ENCODE data around the gene NOSTRIN. TPM values are rescaled to one million over a fixed set of nuclear protein-coding genes. Genes with fewer than 3 reads are reported as not detected.

Gene NOSTRIN, protein sequence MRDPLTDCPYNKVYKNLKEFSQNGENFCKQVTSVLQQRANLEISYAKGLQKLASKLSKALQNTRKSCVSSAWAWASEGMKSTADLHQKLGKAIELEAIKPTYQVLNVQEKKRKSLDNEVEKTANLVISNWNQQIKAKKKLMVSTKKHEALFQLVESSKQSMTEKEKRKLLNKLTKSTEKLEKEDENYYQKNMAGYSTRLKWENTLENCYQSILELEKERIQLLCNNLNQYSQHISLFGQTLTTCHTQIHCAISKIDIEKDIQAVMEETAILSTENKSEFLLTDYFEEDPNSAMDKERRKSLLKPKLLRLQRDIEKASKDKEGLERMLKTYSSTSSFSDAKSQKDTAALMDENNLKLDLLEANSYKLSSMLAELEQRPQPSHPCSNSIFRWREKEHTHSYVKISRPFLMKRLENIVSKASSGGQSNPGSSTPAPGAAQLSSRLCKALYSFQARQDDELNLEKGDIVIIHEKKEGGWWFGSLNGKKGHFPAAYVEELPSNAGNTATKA
- total RNA-seq: under 1 TPM in 4 of 5 donors, not detected in 1; 0.13 to 0.82 (median 0.45) TPM
- 0.66 TPM for total RNA-seq (2013)
- 0 to 0.37 (median 0.06) reads per million in 29 experiments for total RNA-seq

DNA sequence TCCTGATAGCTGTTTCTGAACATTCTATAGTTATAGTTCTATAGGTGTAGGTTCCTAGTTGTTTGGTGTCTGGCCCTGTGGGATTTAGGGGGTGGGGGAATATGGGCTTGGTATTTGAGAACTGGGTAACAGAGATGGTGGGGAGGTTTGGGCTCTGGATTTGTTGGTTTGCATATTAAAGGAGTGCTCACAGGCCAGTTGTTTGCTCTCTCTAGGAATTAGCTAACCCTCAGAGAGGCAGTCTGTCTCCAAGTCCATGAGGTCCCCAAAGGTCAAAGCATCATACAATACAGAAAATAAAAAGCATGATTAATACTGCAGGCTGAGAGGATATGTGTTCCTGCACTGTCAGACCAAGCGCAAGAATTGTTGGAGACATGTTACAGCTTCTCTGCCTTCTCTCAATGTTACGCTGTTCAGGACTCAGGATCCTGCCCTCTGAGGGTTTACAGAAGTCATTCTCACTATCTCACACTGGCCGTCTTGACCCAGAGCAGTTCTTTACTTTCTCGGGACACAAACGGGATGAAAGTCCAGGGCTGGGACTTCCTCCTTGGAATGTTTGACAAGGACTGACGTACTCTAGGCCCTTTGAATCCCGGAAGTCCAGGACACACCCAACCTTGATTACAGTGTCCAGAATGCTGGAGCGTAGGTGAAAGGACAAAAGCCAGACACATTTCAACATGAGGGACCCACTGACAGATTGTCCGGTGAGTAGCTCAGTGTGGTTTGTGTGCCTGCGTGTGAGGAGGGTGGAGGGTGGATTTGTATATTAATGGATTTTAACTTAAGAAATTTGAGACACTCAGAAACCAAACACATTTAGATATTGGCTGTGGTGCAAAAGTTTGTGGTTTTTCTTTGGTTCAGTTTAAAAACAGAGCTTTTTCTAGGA, at the start of gene NOSTRIN:
Gene NOSTRIN (plus strand): TSS at position 677 of the 898 bp plus-strand sequence. CDS start 10 bp downstream, at position 687.
- H3K27ac ChIP-seq (ENCODE audit: low read length): no peak within 1 kb of the TSS
- no peak for ATAC-seq (replicated peaks in 1 of 4)
- H3K4me1 ChIP-seq (ENCODE audit: control insufficient read depth in 1 of 2, extremely low read depth in 1 of 2, insufficient read depth in 2 of 2, low read length in 2 of 2): peaks cover 0 to 2% of the 10 kb centered on the region in 2 experiments
- POLR2A ChIA-PET: no interaction called here
- 90% methylated on average over 5 of the region's 10 CpGs for WGBS (ENCODE audit: insufficient coverage)
- CTCF ChIA-PET: interaction anchor here (0.5 to 0.8 kb wide), 2 partner anchors 42 to 444 kb away, joined by 3 read pairs; no protein-coding TSS in a partner anchor
- peaks cover 0 to 6% (median 5%) of the 10 kb centered on the region in 3 donors for H3K4me1 Mint-ChIP-seq
- no peaks in the 10 kb centered on the region for H3K9me3 Mint-ChIP-seq
- no peaks in the 10 kb centered on the region for H3K36me3 ChIP-seq (ENCODE audit: control insufficient read depth in 2 of 2, extremely low read depth in 1 of 2, insufficient read depth in 1 of 2, low read length in 1 of 2)
- H3K27ac Mint-ChIP-seq: no peak within 1 kb of the TSS
- no peak within 1 kb of the TSS for H3K4me3 Mint-ChIP-seq
- H3K9me3 ChIP-seq: no peaks in the 10 kb centered on the region
- H3K27me3 ChIP-seq (replicated peaks in 1 of 2; ENCODE audit: control insufficient read depth in 2 of 2, extremely low read depth in 1 of 2, insufficient read depth in 2 of 2, low read length in 1 of 2): no peaks in the 10 kb centered on the region
- DNase-seq: no peak
- peaks cover 0 to 2% of the 10 kb centered on the region in 2 donors for H3K27me3 Mint-ChIP-seq
- H3K36me3 Mint-ChIP-seq: no peaks in the 10 kb centered on the region
- H3K4me3 ChIP-seq (ENCODE audit: control insufficient read depth in 1 of 2, extremely low read depth in 1 of 2, low read length in 1 of 2): no peak within 1 kb of the TSS

DNA sequence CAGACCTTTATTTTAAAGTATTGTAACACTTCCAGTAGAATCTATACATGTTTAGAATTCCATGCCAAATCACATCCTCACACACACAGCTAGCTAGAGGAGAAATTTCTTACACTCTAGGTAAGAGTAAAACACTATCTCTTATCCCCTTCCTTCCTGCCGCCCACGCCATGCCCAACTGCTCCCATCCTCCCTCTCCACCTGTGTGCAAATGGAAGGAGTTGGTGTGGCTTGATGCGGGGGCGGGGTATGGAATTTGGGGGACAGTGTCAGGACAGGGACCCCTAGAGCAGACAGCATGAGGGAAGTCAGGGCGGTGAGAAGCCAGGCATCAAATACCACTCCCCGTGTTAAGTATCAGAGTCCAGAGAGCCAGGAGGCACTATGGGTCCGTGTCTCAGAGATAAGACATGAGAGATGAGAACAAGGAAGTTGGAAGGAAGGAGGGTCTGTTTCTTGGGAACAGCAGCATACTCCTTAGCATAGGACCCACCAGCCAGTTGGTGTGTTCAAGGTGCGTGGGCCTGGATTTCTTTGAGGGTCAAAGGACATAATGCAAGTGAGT, 48.6 kb upstream of the NOSTRIN start:
- Mint-ChIP-seq H3K9me3 (no peaks in the 10 kb centered on the region), H3K36me3 (peaks cover 4% of the 10 kb centered on the region), H3K4me1 (peaks cover 93 to 99% (median 98%) of the 10 kb centered on the region in 3 donors), H3K27me3 (no peaks in the 10 kb centered on the region), H3K4me3 (no peak overlapping the region), H3K27ac (peak overlapping the region; percentile 65 to 74)
- 100% methylated on average over 4 of the region's 8 CpGs for WGBS (ENCODE audit: insufficient coverage)
- DNase-seq: no peak
- ATAC-seq (replicated peaks in 1 of 4): no peak
- ChIA-PET POLR2A (no interaction called here), CTCF (interaction anchor here in 1 of 2 donors (0.6 kb wide), 1 partner anchor 635 kb away, joined by 4 read pairs; no protein-coding TSS in a partner anchor)
- Histone ChIP-seq H3K27ac (ENCODE audit: low read length) (no peak overlapping the region), H3K27me3 (replicated peaks in 1 of 2; ENCODE audit: control insufficient read depth in 2 of 2, extremely low read depth in 1 of 2, insufficient read depth in 2 of 2, low read length in 1 of 2) (no peaks in the 10 kb centered on the region), H3K4me3 (ENCODE audit: control insufficient read depth in 1 of 2, extremely low read depth in 1 of 2, low read length in 1 of 2) (no peak overlapping the region), H3K9me3 (no peaks in the 10 kb centered on the region), H3K36me3 (ENCODE audit: control insufficient read depth in 2 of 2, extremely low read depth in 1 of 2, insufficient read depth in 1 of 2, low read length in 1 of 2) (peaks cover 0 to 4% of the 10 kb centered on the region in 2 donors), H3K4me1 (ENCODE audit: control insufficient read depth in 1 of 2, extremely low read depth in 1 of 2, insufficient read depth in 2 of 2, low read length in 2 of 2) (peaks cover 55 to 86% of the 10 kb centered on the region in 2 experiments)

DNA sequence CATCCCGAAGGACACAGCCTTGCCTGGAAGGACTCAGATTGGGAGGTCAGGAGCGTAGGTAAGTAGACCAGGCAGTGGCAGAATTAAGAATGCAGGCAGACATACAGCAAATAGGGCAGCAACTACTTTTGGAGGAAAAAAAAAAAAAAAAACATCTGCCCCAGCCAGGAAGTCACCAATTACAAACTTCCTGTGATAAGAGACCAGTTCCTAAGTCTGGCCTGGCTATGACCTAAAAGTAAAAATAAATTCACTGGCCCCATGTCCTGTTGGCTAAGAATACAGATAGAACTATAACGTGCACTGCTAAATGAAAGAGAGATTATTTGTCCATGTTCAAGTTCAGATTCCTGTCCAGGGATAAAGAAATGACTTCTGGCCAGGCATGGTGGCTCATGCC, 45.2 kb upstream of the NOSTRIN start:
- H3K9me3 Mint-ChIP-seq: no peaks in the 10 kb centered on the region
- Histone ChIP-seq H3K27me3 (replicated peaks in 1 of 2; ENCODE audit: control insufficient read depth in 2 of 2, extremely low read depth in 1 of 2, insufficient read depth in 2 of 2, low read length in 1 of 2) (no peaks in the 10 kb centered on the region), H3K27ac (ENCODE audit: low read length) (no peak overlapping the region), H3K4me3 (ENCODE audit: control insufficient read depth in 1 of 2, extremely low read depth in 1 of 2, low read length in 1 of 2) (no peak overlapping the region), H3K9me3 (no peaks in the 10 kb centered on the region), H3K4me1 (ENCODE audit: control insufficient read depth in 1 of 2, extremely low read depth in 1 of 2, insufficient read depth in 2 of 2, low read length in 2 of 2) (peaks cover 32 to 58% of the 10 kb centered on the region in 2 experiments), H3K36me3 (ENCODE audit: control insufficient read depth in 2 of 2, extremely low read depth in 1 of 2, insufficient read depth in 1 of 2, low read length in 1 of 2) (peaks cover 0 to 4% of the 10 kb centered on the region in 2 donors)
- DNase-seq (no peak), ATAC-seq (replicated peaks in 1 of 4) (no peak)
- peaks cover 65 to 70% (median 70%) of the 10 kb centered on the region in 3 donors for H3K4me1 Mint-ChIP-seq
- peaks cover 4% of the 10 kb centered on the region for H3K36me3 Mint-ChIP-seq
- H3K27ac Mint-ChIP-seq: peak overlapping the region; percentile 79 to 80
- H3K27me3 Mint-ChIP-seq: no peaks in the 10 kb centered on the region
- ChIA-PET POLR2A (no interaction called here), CTCF (interaction anchor here in 1 of 2 donors (0.5 to 1.6 kb wide), 2 partner anchors 165 to 411 kb away, joined by 4 to 6 read pairs; no protein-coding TSS in a partner anchor)
- WGBS (ENCODE audit: insufficient coverage): 63% methylated on average over 1 of the region's 3 CpGs
- H3K4me3 Mint-ChIP-seq: peak overlapping the region in 1 of 3 donors; percentile 22

DNA sequence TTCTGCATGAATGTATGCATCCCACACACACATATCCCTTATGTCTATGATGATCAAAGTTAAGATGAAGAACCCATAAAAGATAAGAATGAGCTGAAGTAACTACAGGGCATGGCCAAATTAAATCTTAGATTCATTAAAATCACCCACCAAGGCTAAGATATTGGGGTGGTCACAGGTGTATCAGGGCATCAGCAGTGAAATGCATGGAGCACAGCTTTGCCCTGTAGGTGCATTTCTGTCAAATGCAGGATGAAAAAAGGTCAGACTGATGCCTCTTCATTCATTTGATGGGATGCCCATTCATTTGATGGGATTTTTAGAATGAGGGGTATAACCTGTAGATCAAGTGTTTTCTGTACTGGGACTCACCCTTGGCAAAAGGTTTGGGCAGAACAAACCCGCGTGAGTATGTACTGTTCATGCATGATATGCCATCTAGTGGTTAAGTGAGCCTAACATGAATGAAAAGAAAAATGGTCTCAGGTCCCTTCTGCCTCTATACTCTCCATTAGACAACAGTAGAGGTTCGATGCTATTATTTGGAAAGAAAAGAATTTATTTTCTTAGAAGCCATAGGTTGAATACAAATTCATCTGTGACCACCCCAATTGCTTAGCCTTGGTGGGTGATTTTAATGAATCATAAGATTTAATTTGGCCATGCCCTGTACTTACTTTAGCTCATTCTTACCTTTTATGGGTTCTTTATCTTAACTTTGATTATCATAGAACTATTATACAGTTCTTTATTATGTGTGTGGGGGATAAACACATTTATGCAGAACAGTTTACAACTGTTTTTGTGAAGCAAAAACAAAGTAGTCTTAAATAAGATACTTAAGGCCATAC, 43.2 kb upstream of the NOSTRIN start:
- no peaks in the 10 kb centered on the region for H3K9me3 Mint-ChIP-seq
- H3K4me3 Mint-ChIP-seq: no peak overlapping the region
- DNase-seq (peak in 15 of 35 experiments; percentile 4 to 69 (median 11)), ATAC-seq (replicated peaks in 1 of 4) (peak in 3 of 4 experiments; percentile 67 to 78 (median 74))
- no CpG with 5 or more reads among the region's 3 CpGs for WGBS (ENCODE audit: insufficient coverage)
- ChIA-PET POLR2A (no interaction called here), CTCF (interaction anchor here (0.6 to 2.5 kb wide), 6 partner anchors 25 to 414 kb away, joined by 3 to 29 read pairs (median 4); no protein-coding TSS in a partner anchor)
- H3K27ac Mint-ChIP-seq: no peak overlapping the region
- H3K27me3 Mint-ChIP-seq: no peaks in the 10 kb centered on the region
- peaks cover 24 to 38% of the 10 kb centered on the region in 2 experiments for H3K4me1 ChIP-seq (ENCODE audit: control insufficient read depth in 1 of 2, extremely low read depth in 1 of 2, insufficient read depth in 2 of 2, low read length in 2 of 2)
- H3K4me3 ChIP-seq (ENCODE audit: control insufficient read depth in 1 of 2, extremely low read depth in 1 of 2, low read length in 1 of 2): no peak overlapping the region
- H3K27ac ChIP-seq (ENCODE audit: low read length): no peak overlapping the region
- H3K36me3 ChIP-seq (ENCODE audit: control insufficient read depth in 2 of 2, extremely low read depth in 1 of 2, insufficient read depth in 1 of 2, low read length in 1 of 2): peaks cover 0 to 4% of the 10 kb centered on the region in 2 donors
- H3K27me3 ChIP-seq (replicated peaks in 1 of 2; ENCODE audit: control insufficient read depth in 2 of 2, extremely low read depth in 1 of 2, insufficient read depth in 2 of 2, low read length in 1 of 2): no peaks in the 10 kb centered on the region
- H3K4me1 Mint-ChIP-seq: peaks cover 48 to 51% (median 50%) of the 10 kb centered on the region in 3 donors
- H3K9me3 ChIP-seq: no peaks in the 10 kb centered on the region
- no peaks in the 10 kb centered on the region for H3K36me3 Mint-ChIP-seq

DNA sequence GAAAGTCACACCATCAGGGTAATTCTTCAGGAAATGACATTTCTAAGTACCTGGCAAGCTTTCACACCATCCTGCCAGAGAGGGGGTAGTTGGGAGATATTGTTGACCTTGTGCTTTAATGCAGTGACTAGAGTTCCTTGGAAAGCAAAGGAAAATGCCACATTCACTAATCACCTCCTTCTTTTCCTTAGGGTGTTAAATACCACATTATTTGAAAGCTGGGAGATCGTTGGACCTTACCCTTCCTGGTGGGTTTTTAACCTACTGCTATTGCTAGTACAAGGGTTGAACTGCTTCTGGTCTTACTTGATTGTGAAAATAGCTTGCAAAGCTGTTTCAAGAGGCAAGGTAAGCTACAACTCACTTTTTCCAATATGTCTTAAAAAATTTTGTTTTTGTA, 37.0 kb upstream of the NOSTRIN start:
- DNase-seq (no peak), ATAC-seq (replicated peaks in 1 of 4) (no peak)
- Mint-ChIP-seq H3K9me3 (no peaks in the 10 kb centered on the region), H3K4me1 (no peaks in the 10 kb centered on the region), H3K4me3 (no peak overlapping the region), H3K27me3 (no peaks in the 10 kb centered on the region), H3K27ac (no peak overlapping the region), H3K36me3 (peaks cover 41% of the 10 kb centered on the region)
- no CpG with 5 or more reads among the region's 1 CpG for WGBS (ENCODE audit: insufficient coverage)
- ChIA-PET POLR2A (no interaction called here), CTCF (no interaction called here)
- H3K27me3 ChIP-seq (replicated peaks in 1 of 2; ENCODE audit: control insufficient read depth in 2 of 2, extremely low read depth in 1 of 2, insufficient read depth in 2 of 2, low read length in 1 of 2): no peaks in the 10 kb centered on the region
- no peak overlapping the region for H3K27ac ChIP-seq (ENCODE audit: low read length)
- H3K4me3 ChIP-seq (ENCODE audit: control insufficient read depth in 1 of 2, extremely low read depth in 1 of 2, low read length in 1 of 2): no peak overlapping the region
- H3K36me3 ChIP-seq (ENCODE audit: control insufficient read depth in 2 of 2, extremely low read depth in 1 of 2, insufficient read depth in 1 of 2, low read length in 1 of 2): peaks cover 0 to 7% of the 10 kb centered on the region in 2 donors
- H3K9me3 ChIP-seq: no peaks in the 10 kb centered on the region
- no peaks in the 10 kb centered on the region for H3K4me1 ChIP-seq (ENCODE audit: control insufficient read depth in 1 of 2, extremely low read depth in 1 of 2, insufficient read depth in 2 of 2, low read length in 2 of 2)
